Rectal smooth muscle tissue (tissue), 1 donor: ENCODE measurements around the gene NBAS.

Experiments used
- H3K27ac ChIP-seq: one replicate; pipeline ENCODE4 v1.7.0; 2013; ENCODE audit warnings: low read depth, low read length, inconsistent platforms
- H3K27me3 ChIP-seq: one replicate; pipeline ENCODE4 v1.7.0; 2013; ENCODE audit warnings: low read length; ENCODE audit not compliant: control insufficient read depth, insufficient read depth
- H3K36me3 ChIP-seq: one replicate; pipeline ENCODE4 v1.7.0; 2013; ENCODE audit warnings: low read length; ENCODE audit not compliant: control insufficient read depth, insufficient read depth
- H3K4me1 ChIP-seq: one replicate; pipeline ENCODE4 v1.7.0; 2013; ENCODE audit warnings: low read length; ENCODE audit not compliant: control insufficient read depth, insufficient read depth
- H3K4me3 ChIP-seq: one replicate; pipeline ENCODE4 v1.7.0; 2013; ENCODE audit warnings: low read length
- H3K9ac ChIP-seq: one replicate; pipeline ENCODE4 v1.7.0; 2013; ENCODE audit warnings: low read length

Gene NBAS

GRCh38 chr2:15311201-15311907 lies 249.8 kb downstream of the NBAS start:
- Histone ChIP-seq H3K27ac (no peak overlapping the region), H3K36me3 (peaks cover 5% of the 10 kb centered on the region), H3K4me1 (no peaks in the 10 kb centered on the region)

GRCh38 chr2:15307526-15307925 lies 253.6 kb downstream of the NBAS start:
- Histone ChIP-seq H3K4me1 (no peaks in the 10 kb centered on the region), H3K27ac (no peak overlapping the region), H3K27me3 (no peaks in the 10 kb centered on the region), H3K4me3 (no peak overlapping the region), H3K9ac (no peak overlapping the region), H3K36me3 (peaks cover 6% of the 10 kb centered on the region)

More at GRCh38 chr2:15311201-15311907, 249.8 kb downstream of the NBAS start:
- Histone ChIP-seq H3K4me3 (no peak overlapping the region), H3K27me3 (no peaks in the 10 kb centered on the region), H3K9ac (no peak overlapping the region)

- Histone ChIP-seq H3K36me3 (peaks cover 11% of the 10 kb centered on the region), H3K27me3 (no peaks in the 10 kb centered on the region), H3K9ac (no peak overlapping the region), H3K4me3 (no peak overlapping the region), H3K4me1 (no peaks in the 10 kb centered on the region), H3K27ac (no peak overlapping the region)
Measured at GRCh38 chr2:15306706-15307105, 254.4 kb downstream of the NBAS start.

- Histone ChIP-seq H3K9ac (no peak overlapping the region), H3K36me3 (peaks cover 11% of the 10 kb centered on the region), H3K4me1 (no peaks in the 10 kb centered on the region), H3K27ac (no peak overlapping the region), H3K4me3 (no peak overlapping the region), H3K27me3 (no peaks in the 10 kb centered on the region)
Measured at GRCh38 chr2:15303874-15304273, 257.3 kb downstream of the NBAS start.

- Histone ChIP-seq H3K27me3 (no peaks in the 10 kb centered on the region), H3K9ac (no peak overlapping the region), H3K27ac (no peak overlapping the region), H3K36me3 (peaks cover 14% of the 10 kb centered on the region), H3K4me1 (no peaks in the 10 kb centered on the region), H3K4me3 (no peak overlapping the region)
Measured at GRCh38 chr2:15302154-15302553, 259.0 kb downstream of the NBAS start.

- no peaks in the 10 kb centered on the region for H3K27me3 ChIP-seq
- peaks cover 10% of the 10 kb centered on the region for H3K36me3 ChIP-seq
- no peaks in the 10 kb centered on the region for H3K4me1 ChIP-seq
- no peak overlapping the region for H3K9ac ChIP-seq
- no peak overlapping the region for H3K4me3 ChIP-seq
- H3K27ac ChIP-seq, result no peak overlapping the region
Measured at GRCh38 chr2:15300624-15301573, 260.2 kb downstream of the NBAS start.

GRCh38 chr2:15299904-15300520 lies 261.1 kb downstream of the NBAS start:
- H3K4me3 ChIP-seq, result no peak overlapping the region
- no peak overlapping the region for H3K9ac ChIP-seq
- no peaks in the 10 kb centered on the region for H3K27me3 ChIP-seq
- no peaks in the 10 kb centered on the region for H3K4me1 ChIP-seq
- H3K36me3 ChIP-seq, result peaks cover 10% of the 10 kb centered on the region
- no peak overlapping the region for H3K27ac ChIP-seq

- Histone ChIP-seq H3K27ac (no peak overlapping the region), H3K9ac (no peak overlapping the region), H3K36me3 (peaks cover 10% of the 10 kb centered on the region), H3K27me3 (no peaks in the 10 kb centered on the region), H3K4me3 (no peak overlapping the region), H3K4me1 (no peaks in the 10 kb centered on the region)
Measured at GRCh38 chr2:15298770-15299169, 262.4 kb downstream of the NBAS start.

- Histone ChIP-seq H3K9ac (no peak overlapping the region), H3K36me3 (peaks cover 4% of the 10 kb centered on the region), H3K4me3 (no peak overlapping the region), H3K27me3 (no peaks in the 10 kb centered on the region), H3K4me1 (no peaks in the 10 kb centered on the region), H3K27ac (no peak overlapping the region)
Measured at GRCh38 chr2:15293262-15293937, 267.7 kb downstream of the NBAS start.

- H3K27me3 ChIP-seq, result no peaks in the 10 kb centered on the region
- H3K36me3 ChIP-seq, result peaks cover 5% of the 10 kb centered on the region
- no peak overlapping the region for H3K4me3 ChIP-seq
Measured at GRCh38 chr2:15287447-15288184, 273.5 kb downstream of the NBAS start.

GRCh38 chr2:15284614-15285013 lies 276.5 kb downstream of the NBAS start:
- Histone ChIP-seq H3K27ac (no peak overlapping the region), H3K4me3 (no peak overlapping the region), H3K36me3 (peaks cover 5% of the 10 kb centered on the region), H3K4me1 (no peaks in the 10 kb centered on the region), H3K9ac (no peak overlapping the region), H3K27me3 (no peaks in the 10 kb centered on the region)

More at GRCh38 chr2:15287447-15288184, 273.5 kb downstream of the NBAS start:
- no peak overlapping the region for H3K9ac ChIP-seq
- no peak overlapping the region for H3K27ac ChIP-seq
- H3K4me1 ChIP-seq, result no peaks in the 10 kb centered on the region
